ENCODE data around the gene C17orf50.
"Not testable (repeated sequence)": the region's sequence is repeated elsewhere in the genome, so short reads cannot be mapped to it uniquely, and the experiment has no call there.

C17orf50 gene

DNA sequence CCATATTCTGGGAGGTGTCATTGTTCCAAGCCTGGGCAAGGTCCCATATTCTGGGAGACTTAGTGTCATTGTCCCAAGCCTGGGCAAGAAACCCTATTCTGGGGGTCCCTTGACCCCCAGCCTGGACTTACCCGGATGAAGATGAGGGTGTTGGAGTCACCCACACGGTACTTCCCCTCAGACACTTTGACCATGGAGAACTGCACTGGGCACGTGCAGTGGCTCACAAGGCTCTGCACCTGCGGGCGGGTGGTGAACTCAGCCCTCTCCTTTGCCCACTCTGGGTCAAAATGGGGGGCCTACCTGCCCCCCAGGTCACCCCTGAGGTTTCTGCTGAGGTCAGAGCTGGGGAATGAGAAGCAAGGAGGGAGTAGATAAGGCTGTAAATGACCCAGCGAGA lies 11.7 kb upstream of the C17orf50 start:
- no peak overlapping the region for H3K27ac ChIP-seq (ENCODE audit: low read depth, low read length)
- no peaks in the 10 kb centered on the region for H3K36me3 ChIP-seq (ENCODE audit: control insufficient read depth, insufficient read depth, low read length)
- peaks cover 4% of the 10 kb centered on the region for H3K4me1 ChIP-seq (ENCODE audit: control insufficient read depth, insufficient read depth, low read length)
- no peak overlapping the region for H3K9ac ChIP-seq (ENCODE audit: low read length)
- H3K27me3 ChIP-seq (ENCODE audit: control insufficient read depth, insufficient read depth, low read length): peaks cover 30% of the 10 kb centered on the region
- no peak overlapping the region for H3K4me3 ChIP-seq (ENCODE audit: low read length)

DNA sequence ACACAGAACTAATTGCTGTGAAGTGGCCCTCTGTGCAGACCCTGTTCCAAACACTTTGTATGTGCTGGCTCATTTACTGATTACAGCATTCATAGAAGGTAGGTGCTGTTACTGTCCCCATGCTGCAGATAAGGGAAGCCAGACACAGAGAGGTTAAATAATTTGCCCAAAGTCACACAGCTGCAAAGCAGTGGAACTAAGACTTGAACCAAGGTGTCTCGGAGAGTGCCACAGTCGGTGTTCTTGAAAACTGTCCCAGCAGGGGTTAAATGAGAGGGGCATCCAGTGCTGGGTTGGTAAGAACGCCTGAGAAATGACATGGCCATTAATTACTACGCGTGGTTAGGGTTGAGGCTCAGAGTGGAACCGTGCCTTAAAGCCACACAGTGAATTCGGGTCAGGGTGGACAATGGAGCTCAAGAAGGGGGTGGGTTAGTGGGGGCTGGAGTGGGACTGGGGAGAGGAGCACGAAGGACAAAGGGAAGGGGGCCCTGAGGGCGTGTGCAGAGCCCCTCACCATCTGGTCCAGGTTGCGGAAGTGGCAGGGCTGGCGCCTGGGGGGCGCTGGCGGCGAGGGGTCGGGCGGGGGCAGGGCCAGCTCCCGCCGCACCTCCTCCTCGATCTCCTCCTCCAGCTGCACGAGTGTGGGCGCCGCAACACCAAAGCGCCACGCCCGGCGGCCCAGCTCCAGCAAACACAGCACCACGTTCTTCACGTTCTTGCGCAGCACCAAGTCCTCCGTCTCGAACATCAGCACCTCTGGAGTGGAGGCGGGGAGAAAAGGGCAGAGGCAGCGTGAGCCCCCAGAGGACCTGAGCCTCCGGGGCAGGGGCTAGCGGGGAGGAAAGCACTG lies 10.9 kb upstream of the C17orf50 start:
- Histone ChIP-seq H3K4me3 (ENCODE audit: low read length) (no peak overlapping the region), H3K36me3 (ENCODE audit: control insufficient read depth, insufficient read depth, low read length) (no peaks in the 10 kb centered on the region), H3K27me3 (ENCODE audit: control insufficient read depth, insufficient read depth, low read length) (peaks cover 27% of the 10 kb centered on the region)

DNA sequence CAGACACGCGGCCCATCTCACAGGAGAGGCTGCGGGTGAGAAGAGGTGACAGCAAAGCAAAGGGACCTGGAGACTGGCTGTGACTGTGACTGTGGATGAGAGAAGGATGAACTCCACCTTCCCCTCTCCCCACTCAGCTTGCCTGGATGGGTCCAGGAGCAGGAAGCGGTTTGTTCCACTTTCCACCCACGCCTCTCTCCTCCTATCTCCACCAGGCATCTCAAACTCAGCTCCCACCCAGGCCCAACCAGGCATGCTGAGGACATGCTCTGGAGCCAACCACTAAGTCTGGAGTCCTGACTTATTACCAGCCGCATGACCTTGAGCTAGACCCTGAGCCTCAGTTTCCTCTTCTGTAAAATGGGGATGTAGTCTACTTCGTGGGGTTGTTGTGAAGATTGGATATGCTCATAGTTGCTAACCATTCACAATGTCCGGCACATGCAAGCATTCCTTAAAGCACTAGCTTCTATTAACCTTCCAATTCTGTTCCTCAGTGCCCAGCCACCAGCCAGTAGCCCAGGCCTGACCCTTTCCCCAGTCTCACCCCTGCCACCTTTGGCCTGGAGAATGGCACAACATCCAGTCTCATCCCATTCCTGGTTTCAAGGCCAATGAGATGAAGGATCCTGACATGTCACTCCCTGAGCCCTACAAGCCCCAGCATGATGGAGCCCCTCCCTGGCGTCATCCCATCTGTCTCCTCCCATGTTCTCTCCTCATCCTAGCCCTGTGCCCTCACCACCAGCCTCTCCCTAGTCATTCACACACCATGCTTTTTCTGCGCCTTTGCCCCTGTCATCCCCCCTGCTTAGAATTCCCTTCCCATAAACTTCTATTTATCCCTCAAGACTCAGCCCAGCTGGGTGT lies 9.9 kb upstream of the C17orf50 start:
- H3K4me1 ChIP-seq (ENCODE audit: control insufficient read depth, insufficient read depth, low read length): peaks cover 4% of the 10 kb centered on the region
- no peak overlapping the region for H3K4me3 ChIP-seq (ENCODE audit: low read length)
- peaks cover 24% of the 10 kb centered on the region for H3K27me3 ChIP-seq (ENCODE audit: control insufficient read depth, insufficient read depth, low read length)
- no peak overlapping the region for H3K9ac ChIP-seq (ENCODE audit: low read length)
- H3K36me3 ChIP-seq (ENCODE audit: control insufficient read depth, insufficient read depth, low read length): no peaks in the 10 kb centered on the region
- no peak overlapping the region for H3K27ac ChIP-seq (ENCODE audit: low read depth, low read length)

More for the DNA sequence above, 10.9 kb upstream of the C17orf50 start:
- H3K27ac ChIP-seq (ENCODE audit: low read depth, low read length): no peak overlapping the region
- H3K9ac ChIP-seq (ENCODE audit: low read length): no peak overlapping the region
- peaks cover 4% of the 10 kb centered on the region for H3K4me1 ChIP-seq (ENCODE audit: control insufficient read depth, insufficient read depth, low read length)

DNA sequence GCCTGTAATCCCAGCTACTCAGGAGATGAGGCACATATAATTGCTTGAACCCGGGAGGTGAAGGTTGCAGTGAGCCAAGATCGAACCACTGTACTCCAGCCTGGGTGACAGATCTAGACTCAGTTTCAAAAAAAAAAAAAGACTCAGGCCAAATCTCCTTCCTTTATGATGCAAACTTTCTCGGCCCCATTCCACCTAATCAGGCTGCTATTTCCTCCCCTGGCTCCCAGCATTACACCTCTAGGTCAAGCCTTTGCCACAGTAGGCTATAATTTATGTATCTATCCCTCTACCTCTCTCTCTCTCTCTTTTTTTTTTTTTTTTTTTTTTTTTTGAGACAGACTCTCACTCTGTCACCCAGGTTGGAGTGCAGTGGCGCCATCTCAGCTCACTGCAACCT lies 9.1 kb upstream of the C17orf50 start:
- H3K4me1 ChIP-seq (ENCODE audit: control insufficient read depth, insufficient read depth, low read length); H3K4me3 ChIP-seq (ENCODE audit: low read length); H3K27ac ChIP-seq (ENCODE audit: low read depth, low read length); H3K9ac ChIP-seq (ENCODE audit: low read length); H3K36me3 ChIP-seq (ENCODE audit: control insufficient read depth, insufficient read depth, low read length): not testable (repeated sequence)
- peaks cover 24% of the 10 kb centered on the region for H3K27me3 ChIP-seq (ENCODE audit: control insufficient read depth, insufficient read depth, low read length)

DNA sequence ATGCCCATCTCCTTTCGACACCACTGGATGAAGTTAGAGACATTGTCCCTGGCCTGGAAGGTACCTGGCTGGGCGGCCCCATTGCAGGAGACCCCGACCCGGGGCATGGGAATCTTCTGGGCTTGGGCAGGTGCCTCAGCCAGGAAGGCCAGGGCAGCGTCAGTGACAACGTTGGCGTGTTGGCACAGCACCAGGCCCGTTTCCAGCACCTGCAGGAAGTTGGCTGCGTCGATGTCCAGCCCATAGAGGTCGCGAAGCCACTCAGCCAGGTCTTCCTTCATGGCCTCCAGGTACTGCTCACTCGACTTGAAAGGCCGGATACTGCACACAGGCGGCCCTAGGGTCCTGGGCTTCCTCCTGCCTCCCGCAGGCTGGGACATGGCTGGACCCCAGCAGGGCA lies 8.2 kb upstream of the C17orf50 start:
- H3K27me3 ChIP-seq (ENCODE audit: control insufficient read depth, insufficient read depth, low read length): peaks cover 24% of the 10 kb centered on the region
- no peaks in the 10 kb centered on the region for H3K36me3 ChIP-seq (ENCODE audit: control insufficient read depth, insufficient read depth, low read length)
- peak overlapping the region; percentile 32 for H3K4me3 ChIP-seq (ENCODE audit: low read length)
- H3K9ac ChIP-seq (ENCODE audit: low read length): no peak overlapping the region
- no peak overlapping the region for H3K27ac ChIP-seq (ENCODE audit: low read depth, low read length)
- H3K4me1 ChIP-seq (ENCODE audit: control insufficient read depth, insufficient read depth, low read length): peaks cover 4% of the 10 kb centered on the region

DNA sequence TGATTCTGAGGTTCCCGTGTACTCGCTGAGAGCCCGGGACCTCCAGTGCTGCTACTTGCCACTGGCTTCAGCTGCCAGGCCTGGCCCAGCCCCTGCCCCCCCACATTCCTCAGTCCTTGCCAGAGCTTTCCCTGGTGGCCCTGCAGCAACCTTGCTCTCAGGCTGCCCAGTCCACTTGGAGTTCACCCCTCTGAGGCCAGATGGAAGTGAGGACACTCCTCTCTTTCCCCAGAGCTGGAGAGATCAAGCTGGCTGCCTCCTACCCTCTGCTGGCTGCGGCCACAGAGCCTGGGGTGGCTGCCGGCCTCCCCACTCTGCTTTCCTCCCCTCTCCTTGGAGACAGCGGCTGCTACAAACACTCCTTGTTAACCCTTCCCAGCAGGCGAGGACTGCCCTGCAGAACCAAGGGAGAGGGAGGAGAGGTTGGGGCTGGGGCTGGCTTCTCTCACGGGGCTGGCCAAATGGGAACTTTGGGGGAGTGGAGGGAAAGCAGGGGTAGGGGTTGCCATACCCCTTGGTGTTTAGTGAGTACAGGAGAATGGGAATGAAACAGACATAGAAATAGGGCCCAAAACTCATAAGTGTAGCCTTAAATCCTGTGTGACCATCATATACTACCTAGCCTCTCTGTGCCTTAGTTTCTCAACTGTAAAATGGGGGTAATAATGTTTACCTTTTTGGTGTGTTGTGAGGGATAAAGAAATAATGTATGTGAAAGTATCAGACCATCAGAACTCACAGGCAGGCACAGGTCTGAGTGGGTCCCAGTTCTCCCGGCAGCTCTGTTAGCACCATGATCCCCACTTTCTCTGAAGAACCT lies 7.5 kb upstream of the C17orf50 start, which contains the start of gene GAS2L2:
GAS2L2 (minus strand) TSS at position 295 of the 820 bp plus-strand sequence. CDS start 389 bp downstream, outside the sequence.
- Histone ChIP-seq H3K27ac (ENCODE audit: low read depth, low read length) (no peak within 1 kb of the TSS), H3K9ac (ENCODE audit: low read length) (no peak within 1 kb of the TSS), H3K4me1 (ENCODE audit: control insufficient read depth, insufficient read depth, low read length) (peaks cover 4% of the 10 kb centered on the region), H3K4me3 (ENCODE audit: low read length) (peak within 1 kb of the TSS; percentile 32), H3K27me3 (ENCODE audit: control insufficient read depth, insufficient read depth, low read length) (peaks cover 20% of the 10 kb centered on the region), H3K36me3 (ENCODE audit: control insufficient read depth, insufficient read depth, low read length) (no peaks in the 10 kb centered on the region)

DNA sequence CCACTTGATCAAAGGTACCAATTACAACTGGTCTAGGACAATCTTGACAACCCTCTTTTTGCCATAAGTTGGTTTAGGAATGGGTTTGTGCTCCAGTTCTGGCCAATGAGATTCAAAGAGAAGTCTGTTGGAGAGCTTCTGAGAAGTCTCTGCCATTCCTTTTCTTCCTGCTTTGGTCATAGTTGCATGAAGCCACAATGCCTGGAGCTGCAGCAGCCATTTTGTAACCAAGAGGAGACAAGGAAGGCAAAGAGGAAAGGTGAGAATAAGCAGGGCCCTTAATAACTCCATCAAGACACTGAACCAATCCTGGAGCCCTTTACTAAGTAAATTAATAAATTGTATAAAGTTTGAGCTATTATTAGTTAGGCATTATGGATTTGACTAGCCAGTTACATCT lies 3.4 kb upstream of the C17orf50 start:
- Histone ChIP-seq H3K9ac (ENCODE audit: low read length) (no peak overlapping the region), H3K36me3 (ENCODE audit: control insufficient read depth, insufficient read depth, low read length) (no peaks in the 10 kb centered on the region), H3K4me3 (ENCODE audit: low read length) (no peak overlapping the region), H3K27me3 (ENCODE audit: control insufficient read depth, insufficient read depth, low read length) (peaks cover 4% of the 10 kb centered on the region), H3K4me1 (ENCODE audit: control insufficient read depth, insufficient read depth, low read length) (peaks cover 4% of the 10 kb centered on the region), H3K27ac (ENCODE audit: low read depth, low read length) (no peak overlapping the region)

DNA sequence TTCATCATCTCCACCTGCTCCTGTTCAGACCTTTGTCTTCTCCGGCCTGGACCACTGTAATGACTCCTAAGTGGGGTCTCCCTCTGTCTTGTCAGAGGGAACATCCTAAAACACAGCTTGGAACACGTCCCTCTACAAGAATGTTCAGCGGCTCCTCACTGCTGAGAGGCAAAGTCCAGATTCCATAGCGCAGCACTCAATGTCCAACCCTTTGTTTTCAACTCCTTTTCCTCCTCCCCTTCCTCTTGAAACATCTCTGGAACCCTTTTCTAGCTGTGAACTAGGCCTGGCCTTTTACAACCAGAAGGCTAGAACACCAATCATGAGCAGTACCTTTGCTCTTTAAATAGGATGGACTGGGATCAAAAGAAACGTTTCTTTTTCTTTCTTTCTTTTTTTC lies 914 bp downstream of the C17orf50 start:
- H3K4me1 ChIP-seq (ENCODE audit: control insufficient read depth, insufficient read depth, low read length): peaks cover 2% of the 10 kb centered on the region

DNA sequence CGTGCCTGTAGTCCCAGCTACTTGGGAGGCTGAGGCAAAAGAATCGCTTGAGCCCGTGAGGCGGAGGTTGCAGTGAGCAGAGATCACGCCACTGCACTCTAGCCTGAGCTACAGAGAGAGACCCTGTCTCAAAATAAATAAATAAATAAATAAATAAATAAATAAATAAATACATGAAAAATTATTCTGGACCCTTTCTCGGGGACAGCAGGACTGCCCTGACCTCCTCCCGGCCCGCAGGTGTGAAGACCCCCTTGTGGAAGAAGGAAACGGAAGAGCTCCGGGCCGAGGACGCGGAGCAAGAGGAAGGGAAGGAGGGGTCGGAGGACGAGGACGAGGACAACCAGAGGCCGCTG lies 3.1 kb downstream of the C17orf50 start:
- no peaks in the 10 kb centered on the region for H3K27me3 ChIP-seq (ENCODE audit: control insufficient read depth, insufficient read depth, low read length)
- H3K9ac ChIP-seq (ENCODE audit: low read length): no peak overlapping the region
- H3K4me1 ChIP-seq (ENCODE audit: control insufficient read depth, insufficient read depth, low read length): peaks cover 2% of the 10 kb centered on the region
- no peak overlapping the region for H3K27ac ChIP-seq (ENCODE audit: low read depth, low read length)
- peak overlapping the region; percentile 59 for H3K4me3 ChIP-seq (ENCODE audit: low read length)
- no peaks in the 10 kb centered on the region for H3K36me3 ChIP-seq (ENCODE audit: control insufficient read depth, insufficient read depth, low read length)

More for the DNA sequence above, 914 bp downstream of the C17orf50 start:
- no peaks in the 10 kb centered on the region for H3K27me3 ChIP-seq (ENCODE audit: control insufficient read depth, insufficient read depth, low read length)
- H3K4me3 ChIP-seq (ENCODE audit: low read length): no peak overlapping the region
- no peak overlapping the region for H3K27ac ChIP-seq (ENCODE audit: low read depth, low read length)
- no peaks in the 10 kb centered on the region for H3K36me3 ChIP-seq (ENCODE audit: control insufficient read depth, insufficient read depth, low read length)
- no peak overlapping the region for H3K9ac ChIP-seq (ENCODE audit: low read length)

DNA sequence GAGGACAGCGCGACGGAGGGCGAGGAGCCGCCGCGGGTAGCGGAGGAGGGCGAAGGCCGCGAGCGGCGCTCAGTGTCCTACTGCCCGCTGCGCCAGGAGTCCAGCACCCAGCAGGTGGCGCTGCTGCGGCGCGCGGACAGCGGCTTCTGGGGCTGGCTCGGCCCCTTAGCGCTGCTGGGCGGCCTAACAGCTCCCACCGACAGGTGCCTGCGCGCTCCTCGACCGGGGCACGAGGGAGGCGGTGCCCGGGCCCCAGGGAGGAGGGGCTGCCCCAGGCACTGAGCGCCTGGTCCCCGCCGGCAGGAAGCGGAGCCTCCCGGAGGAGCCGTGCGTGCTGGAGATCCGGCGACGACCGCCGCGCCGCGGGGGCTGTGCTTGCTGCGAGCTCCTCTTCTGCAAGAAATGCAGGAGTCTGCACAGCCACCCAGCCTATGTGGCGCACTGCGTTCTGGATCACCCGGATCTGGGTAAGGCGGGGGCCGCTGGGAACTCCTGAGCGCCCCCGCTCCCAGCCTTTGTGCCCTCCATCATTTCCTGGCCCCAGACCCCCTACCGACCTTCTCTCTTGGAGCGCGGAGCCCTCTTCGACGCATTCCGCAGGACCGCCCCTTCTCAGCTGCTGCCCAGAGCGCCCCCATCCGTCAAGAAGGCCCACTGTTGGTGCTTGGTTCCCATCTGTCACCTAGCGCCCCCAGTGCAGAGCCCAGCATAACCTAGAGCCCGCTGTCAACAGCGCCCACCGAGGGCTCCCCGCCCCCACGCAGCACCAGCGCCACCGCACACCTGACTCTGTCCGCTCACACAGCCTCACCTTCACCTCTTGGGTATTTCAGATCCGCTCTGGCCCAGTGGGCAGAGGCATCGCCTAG lies 3.7 kb downstream of the C17orf50 start:
- peaks cover 2% of the 10 kb centered on the region for H3K4me1 ChIP-seq (ENCODE audit: control insufficient read depth, insufficient read depth, low read length)
- H3K27ac ChIP-seq (ENCODE audit: low read depth, low read length): no peak overlapping the region
- H3K36me3 ChIP-seq (ENCODE audit: control insufficient read depth, insufficient read depth, low read length): no peaks in the 10 kb centered on the region
- H3K27me3 ChIP-seq (ENCODE audit: control insufficient read depth, insufficient read depth, low read length): no peaks in the 10 kb centered on the region
- no peak overlapping the region for H3K9ac ChIP-seq (ENCODE audit: low read length)
- peak overlapping the region; percentile 59 for H3K4me3 ChIP-seq (ENCODE audit: low read length)

DNA sequence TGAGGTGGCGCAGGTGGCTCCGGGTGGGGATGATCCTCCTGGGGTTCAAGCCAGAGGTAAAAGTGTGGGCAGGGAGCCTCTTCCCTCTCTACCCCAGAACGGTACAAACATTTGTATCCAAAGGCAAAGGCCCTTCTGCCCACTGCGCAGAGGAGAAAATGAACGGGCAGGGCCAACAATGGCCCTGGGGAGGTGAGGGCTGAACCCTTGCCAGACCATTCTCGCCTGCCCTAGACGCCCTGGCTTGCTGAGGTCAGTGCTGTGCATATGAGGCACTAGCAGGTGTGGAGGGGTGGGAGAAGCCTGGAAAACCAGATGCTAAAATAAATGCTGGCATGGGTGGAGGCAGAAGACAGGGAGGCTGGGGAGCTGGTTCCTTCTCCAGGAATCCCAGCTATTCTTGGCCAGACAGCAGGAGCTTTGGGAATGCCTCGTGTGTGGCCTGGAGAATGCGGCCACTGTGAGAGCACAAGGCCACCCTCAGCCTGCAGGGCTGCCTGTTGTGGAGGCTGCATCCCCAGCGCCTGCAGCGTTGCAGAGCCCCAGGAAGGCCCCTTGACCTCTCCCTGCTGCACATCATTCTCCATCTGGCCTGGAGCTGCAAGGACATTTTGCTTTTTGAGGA lies 4.5 kb downstream of the C17orf50 start:
- no peak overlapping the region for H3K4me3 ChIP-seq (ENCODE audit: low read length)
- H3K27ac ChIP-seq (ENCODE audit: low read depth, low read length): no peak overlapping the region
- H3K9ac ChIP-seq (ENCODE audit: low read length): no peak overlapping the region
- peaks cover 2% of the 10 kb centered on the region for H3K4me1 ChIP-seq (ENCODE audit: control insufficient read depth, insufficient read depth, low read length)
- no peaks in the 10 kb centered on the region for H3K36me3 ChIP-seq (ENCODE audit: control insufficient read depth, insufficient read depth, low read length)
- no peaks in the 10 kb centered on the region for H3K27me3 ChIP-seq (ENCODE audit: control insufficient read depth, insufficient read depth, low read length)

All from rectal smooth muscle tissue (tissue), 1 donor.